NCI-H526 (cell line): ENCODE results near the gene GCNT3.
A peak's percentile ranks its signal among the peaks of the same experiment; 100 is the strongest.
"Not testable (repeated sequence)": the region's sequence is repeated elsewhere in the genome, so short reads cannot be mapped to it uniquely, and the experiment has no call there.

Source experiments
- DNase-seq, 2 experiments: peaks; one replicate each; lab custom pipeline; 2025; lab: John Stamatoyannopoulos, UW

GCNT3 gene

GRCh38 chr15:59616379-59616778 lies 4.8 kb downstream of the GCNT3 start:
- DNase-seq, result peak; percentile 26 to 48

- no peak for DNase-seq
Observed at GRCh38 chr15:59618406-59618805, 6.8 kb downstream of the GCNT3 start.

- DNase-seq, result peak; percentile 5 to 66
Observed at GRCh38 chr15:59622289-59622688, 10.7 kb downstream of the GCNT3 start.

GRCh38 chr15:59632714-59633113 lies 21.1 kb downstream of the GCNT3 start:
- DNase-seq, result peak; percentile 15 to 53

GRCh38 chr15:59636184-59636583 lies 24.6 kb downstream of the GCNT3 start:
- DNase-seq, result no peak

GRCh38 chr15:59637507-59637906 lies 25.9 kb downstream of the GCNT3 start:
- DNase-seq, result peak in 1 of 2 experiments; percentile 21

- no peak for DNase-seq
Observed at GRCh38 chr15:59642351-59642750, 30.8 kb downstream of the GCNT3 start.

GRCh38 chr15:59644756-59645155 lies 33.2 kb downstream of the GCNT3 start:
- DNase-seq, result no peak

- not testable (repeated sequence) for DNase-seq
Observed at GRCh38 chr15:59645812-59646211, 34.2 kb downstream of the GCNT3 start.

- no peak for DNase-seq
Observed at GRCh38 chr15:59646277-59646676, 34.7 kb downstream of the GCNT3 start.

- DNase-seq, result no peak
Observed at GRCh38 chr15:59647085-59647484, 35.5 kb downstream of the GCNT3 start.

- no peak for DNase-seq
Observed at GRCh38 chr15:59649603-59650002, 38.0 kb downstream of the GCNT3 start.

- no peak for DNase-seq
Observed at GRCh38 chr15:59654046-59654445, 42.5 kb downstream of the GCNT3 start.

GRCh38 chr15:59656897-59657634 lies 45.5 kb downstream of the GCNT3 start, which contains the start of gene GTF2A2:
Gene GTF2A2, minus strand, starts transcription at chr15:59657515. Its CDS starts 5,238 bp downstream, at chr15:59652277.
- peak; percentile 93 to 98 for DNase-seq

- DNase-seq, result no peak
Observed at GRCh38 chr15:59657635-59658125, 46.1 kb downstream of the GCNT3 start.

- DNase-seq, result no peak
Observed at GRCh38 chr15:59659366-59659765, 47.8 kb downstream of the GCNT3 start.

- no peak for DNase-seq
Observed at GRCh38 chr15:59662260-59662659, 50.7 kb downstream of the GCNT3 start.

GRCh38 chr15:59668556-59668955 lies 57.0 kb downstream of the GCNT3 start:
- no peak for DNase-seq
